ENCODE data around the gene BABAM1. TPM values are rescaled to one million over a fixed set of nuclear protein-coding genes. Genes with fewer than 3 reads are reported as not detected.
A peak's percentile ranks its signal among the peaks of the same experiment; 100 is the strongest.

Gene BABAM1
- total and polyA plus RNA-seq, 5 donors from 2014 or later = 82.3 to 140 (median 116) TPM

DNA sequence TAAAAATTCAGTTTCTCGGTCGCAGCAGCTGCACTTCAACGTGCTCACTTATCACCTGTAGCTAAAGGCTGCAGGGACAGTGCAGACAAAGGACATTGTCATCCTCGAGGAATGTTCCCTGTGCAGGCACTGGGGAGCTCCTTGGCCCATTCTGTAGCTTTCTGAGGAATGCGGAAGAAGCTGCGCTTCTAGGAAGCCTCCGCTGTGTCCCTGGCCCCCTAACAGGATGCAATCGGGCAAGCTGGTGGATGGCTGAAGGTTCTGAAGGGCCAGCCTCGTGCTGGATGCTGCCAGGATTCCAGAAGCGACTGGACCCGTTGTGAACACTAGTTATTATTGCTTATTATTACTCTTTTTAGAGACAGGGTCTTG, 59.3 kb downstream of the BABAM1 start:
- Histone ChIP-seq H3K27ac (ENCODE audit: insufficient read depth, low read length, poor library complexity, severe bottlenecking) (no peak overlapping the region), H3K27me3 (ENCODE audit: control insufficient read depth, insufficient read depth, low read length) (no peaks in the 10 kb centered on the region), H3K36me3 (ENCODE audit: control insufficient read depth, insufficient read depth, low read length) (no peaks in the 10 kb centered on the region), H3K4me1 (ENCODE audit: control insufficient read depth, insufficient read depth, low read length, poor library complexity, severe bottlenecking) (peaks cover 26% of the 10 kb centered on the region), H3K9me3 (ENCODE audit: control insufficient read depth in 2 of 2, low read length in 2 of 2) (no peaks in the 10 kb centered on the region), H3K4me3 (ENCODE audit: low read depth, low read length) (no peak overlapping the region)
- DNase-seq = no peak
- ATAC-seq (ENCODE audit: low read depth in 2 of 2) = no peak
- peaks cover 6% of the 10 kb centered on the region for H3K27me3 Mint-ChIP-seq
- H3K4me1 Mint-ChIP-seq = peaks cover 0 to 18% (median 5%) of the 10 kb centered on the region in 4 donors
- no peaks in the 10 kb centered on the region for H3K9me3 Mint-ChIP-seq
- peak overlapping the region; percentile 44 to 75 (median 70) for H3K4me3 Mint-ChIP-seq
- H3K27ac Mint-ChIP-seq = no peak overlapping the region
- peaks cover 5% of the 10 kb centered on the region for H3K36me3 Mint-ChIP-seq

DNA sequence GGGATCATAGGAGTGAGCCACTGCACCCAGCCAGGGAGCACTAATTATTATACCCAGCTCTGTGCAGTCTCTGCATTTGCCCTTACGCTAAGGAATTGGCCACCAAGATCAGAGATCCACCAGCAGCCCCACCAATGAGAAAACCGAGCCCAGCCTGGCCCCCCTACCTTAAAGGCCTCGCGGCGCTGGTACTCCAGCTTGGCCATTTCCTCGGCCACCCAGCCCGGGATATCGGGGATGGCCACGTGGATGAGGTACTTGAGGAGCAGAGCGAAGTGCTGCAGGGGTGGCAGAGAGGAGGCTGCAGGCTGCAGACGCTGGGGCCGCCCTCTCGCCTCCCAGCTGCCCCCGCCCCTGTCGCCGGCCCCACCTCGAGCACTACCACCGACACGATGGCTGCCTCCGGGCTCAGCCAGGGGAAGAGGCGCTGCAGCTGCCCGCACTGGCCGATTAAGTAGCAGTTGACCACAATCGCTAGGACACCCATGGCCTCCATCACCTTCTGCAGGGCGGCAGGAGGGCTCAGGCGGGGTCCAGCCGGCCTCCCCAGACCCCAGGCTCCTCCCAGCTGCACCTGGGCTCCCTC, 59.9 kb downstream of the BABAM1 start:
- peak overlapping the region; percentile 44 to 75 (median 70) for H3K4me3 Mint-ChIP-seq
- peaks cover 5% of the 10 kb centered on the region for H3K36me3 Mint-ChIP-seq
- DNase-seq (no peak), ATAC-seq (ENCODE audit: low read depth in 2 of 2) (no peak)
- Histone ChIP-seq H3K36me3 (ENCODE audit: control insufficient read depth, insufficient read depth, low read length) (no peaks in the 10 kb centered on the region), H3K4me1 (ENCODE audit: control insufficient read depth, insufficient read depth, low read length, poor library complexity, severe bottlenecking) (peaks cover 26% of the 10 kb centered on the region), H3K27ac (ENCODE audit: insufficient read depth, low read length, poor library complexity, severe bottlenecking) (no peak overlapping the region), H3K27me3 (ENCODE audit: control insufficient read depth, insufficient read depth, low read length) (no peaks in the 10 kb centered on the region), H3K9me3 (ENCODE audit: control insufficient read depth in 2 of 2, low read length in 2 of 2) (no peaks in the 10 kb centered on the region), H3K4me3 (ENCODE audit: low read depth, low read length) (no peak overlapping the region)
- no peaks in the 10 kb centered on the region for H3K9me3 Mint-ChIP-seq
- H3K27me3 Mint-ChIP-seq = peaks cover 6% of the 10 kb centered on the region
- H3K4me1 Mint-ChIP-seq = peaks cover 0 to 18% (median 5%) of the 10 kb centered on the region in 4 donors
- no peak overlapping the region for H3K27ac Mint-ChIP-seq

DNA sequence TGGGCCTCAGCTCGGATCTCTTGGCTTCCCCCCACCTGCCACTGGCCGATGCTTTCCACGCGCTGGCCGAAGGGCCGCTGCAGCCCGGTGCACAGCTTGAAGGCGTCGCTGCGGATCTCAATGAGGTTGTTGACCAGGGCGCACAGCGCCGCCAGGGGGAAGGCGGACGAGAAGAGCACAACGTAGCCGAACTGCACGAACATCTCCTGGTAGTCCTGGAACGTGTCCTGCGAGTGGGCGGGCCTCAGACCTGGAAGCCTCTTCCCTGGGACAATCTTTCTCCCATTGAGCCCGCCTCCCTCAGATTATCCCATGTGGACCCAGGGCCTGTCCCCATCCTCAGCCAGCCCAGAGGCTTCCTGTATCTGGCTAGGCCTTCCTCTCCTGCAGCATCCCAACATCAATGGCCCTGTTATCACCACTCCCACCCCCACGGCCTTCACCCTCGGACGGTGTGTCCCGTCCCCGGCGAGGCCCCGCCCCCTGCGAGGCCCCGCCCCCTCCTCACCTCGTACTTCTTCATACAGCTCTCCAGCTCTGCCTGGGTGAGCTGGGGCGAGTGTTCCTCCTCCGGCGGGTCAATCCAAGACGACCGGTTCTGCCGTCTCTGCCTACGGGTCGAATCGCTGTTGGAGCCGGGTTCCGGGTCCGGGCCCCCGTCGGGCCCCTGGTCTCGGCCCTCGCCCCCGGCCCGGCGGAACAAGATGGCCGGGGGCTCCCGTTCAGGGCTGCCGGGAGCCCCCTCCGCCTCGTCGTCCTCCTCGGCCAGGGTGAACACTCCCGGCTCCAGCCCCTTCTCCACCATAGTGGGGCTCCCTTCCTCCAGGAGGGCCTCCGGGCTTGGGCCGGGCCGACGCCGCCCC, 60.6 kb downstream of the BABAM1 start:
- Mint-ChIP-seq H3K4me3 (peak overlapping the region; percentile 35 to 88 (median 81)), H3K9me3 (no peaks in the 10 kb centered on the region), H3K4me1 (peaks cover 0 to 19% (median 5%) of the 10 kb centered on the region in 4 donors), H3K36me3 (no peaks in the 10 kb centered on the region), H3K27ac (peak overlapping the region in 2 of 3 donors; percentile 38 to 65), H3K27me3 (peaks cover 6% of the 10 kb centered on the region)
- peak; percentile 46 to 59 (median 55) for DNase-seq
- Histone ChIP-seq H3K4me3 (ENCODE audit: low read depth, low read length) (no peak overlapping the region), H3K4me1 (ENCODE audit: control insufficient read depth, insufficient read depth, low read length, poor library complexity, severe bottlenecking) (peaks cover 26% of the 10 kb centered on the region), H3K27ac (ENCODE audit: insufficient read depth, low read length, poor library complexity, severe bottlenecking) (peak overlapping the region; percentile 63), H3K27me3 (ENCODE audit: control insufficient read depth, insufficient read depth, low read length) (no peaks in the 10 kb centered on the region), H3K9me3 (ENCODE audit: control insufficient read depth in 2 of 2, low read length in 2 of 2) (no peaks in the 10 kb centered on the region), H3K36me3 (ENCODE audit: control insufficient read depth, insufficient read depth, low read length) (no peaks in the 10 kb centered on the region)
- peak; percentile 65 to 71 for ATAC-seq (ENCODE audit: low read depth in 2 of 2)

Other genes starting within 250 kb of the BABAM1 start
- 2.3 TPM for gene CPAMD8, start 240.6 kb upstream of the BABAM1 start, total RNA-seq
- gene CPAMD8, start 240.6 kb upstream of the BABAM1 start, polyA plus RNA-seq = under 1 TPM in 3 of 4 donors, not detected in 1; 0.03 to 0.65 (median 0.06) TPM
- 26.9 TPM for gene HAUS8, start 192.0 kb upstream of the BABAM1 start, total RNA-seq
- 10 to 100 TPM; 11.0 to 12.7 (median 11.1) TPM for gene HAUS8, start 192.0 kb upstream of the BABAM1 start, polyA plus RNA-seq
- gene MYO9B, start 191.7 kb upstream of the BABAM1 start, total RNA-seq = 252 TPM
- gene MYO9B, start 191.7 kb upstream of the BABAM1 start, polyA plus RNA-seq = 1 to 10 TPM; 3.4 to 6.7 (median 4.9) TPM
- 27.1 TPM for gene USE1, start 52.1 kb upstream of the BABAM1 start, total RNA-seq
- gene USE1, start 52.1 kb upstream of the BABAM1 start, polyA plus RNA-seq = 10 to 100 TPM; 43.9 to 53.7 (median 50.1) TPM
- 23.3 TPM for gene OCEL1, start 41.2 kb upstream of the BABAM1 start, total RNA-seq
- 10 to 100 TPM; 34.0 to 51.0 (median 47.1) TPM for gene OCEL1, start 41.2 kb upstream of the BABAM1 start, polyA plus RNA-seq
- gene NR2F6, start 21.5 kb upstream of the BABAM1 start, total RNA-seq = 0.52 TPM
- gene NR2F6, start 21.5 kb upstream of the BABAM1 start, polyA plus RNA-seq = 1 to 10 TPM in 2 of 4 donors, under 1 TPM in 2; 0.81 to 3.2 (median 1.5) TPM
- gene USHBP1, start 2.7 kb upstream of the BABAM1 start, total RNA-seq = not detected
- gene USHBP1, start 2.7 kb upstream of the BABAM1 start, polyA plus RNA-seq = not detected
- 1.8 TPM for gene ANKLE1, start 14.5 kb downstream of the BABAM1 start, total RNA-seq
- 1 to 10 TPM in 2 of 4 donors, under 1 TPM in 2; 0.15 to 1.0 (median 0.96) TPM for gene ANKLE1, start 14.5 kb downstream of the BABAM1 start, polyA plus RNA-seq
- 5.1 TPM for gene ABHD8, start 36.0 kb downstream of the BABAM1 start, total RNA-seq
- 1 to 10 TPM; 5.6 to 8.7 (median 6.4) TPM for gene ABHD8, start 36.0 kb downstream of the BABAM1 start, polyA plus RNA-seq
- 37.1 TPM for gene MRPL34, start 38.4 kb downstream of the BABAM1 start, total RNA-seq
- 100 to 1,000 TPM; 223 to 248 (median 236) TPM for gene MRPL34, start 38.4 kb downstream of the BABAM1 start, polyA plus RNA-seq
- gene DDA1, start 42.1 kb downstream of the BABAM1 start, total RNA-seq = 43.8 TPM
- gene DDA1, start 42.1 kb downstream of the BABAM1 start, polyA plus RNA-seq = 10 to 100 TPM; 26.7 to 38.6 (median 32.0) TPM
- gene ANO8, start 67.4 kb downstream of the BABAM1 start, total RNA-seq = 17.8 TPM
- gene ANO8, start 67.4 kb downstream of the BABAM1 start, polyA plus RNA-seq = under 1 TPM in 3 of 4 donors, not detected in 1; 0.06 to 0.11 (median 0.08) TPM
- gene GTPBP3, start 70.1 kb downstream of the BABAM1 start, total RNA-seq = 26.1 TPM
- 1 to 10 TPM; 5.2 to 9.4 (median 8.7) TPM for gene GTPBP3, start 70.1 kb downstream of the BABAM1 start, polyA plus RNA-seq
- gene PLVAP, start 109.9 kb downstream of the BABAM1 start, total RNA-seq = not detected
- not detected for gene PLVAP, start 109.9 kb downstream of the BABAM1 start, polyA plus RNA-seq
- gene CCDC194, start 126.8 kb downstream of the BABAM1 start, total RNA-seq = 1.3 TPM
- not detected for gene CCDC194, start 126.8 kb downstream of the BABAM1 start, polyA plus RNA-seq
- 45.6 TPM for gene BST2, start 138.2 kb downstream of the BABAM1 start, total RNA-seq
- gene BST2, start 138.2 kb downstream of the BABAM1 start, polyA plus RNA-seq = 100 to 1,000 TPM; 155 to 175 (median 158) TPM
- gene MVB12A, start 152.6 kb downstream of the BABAM1 start, total RNA-seq = 26.7 TPM
- gene MVB12A, start 152.6 kb downstream of the BABAM1 start, polyA plus RNA-seq = 10 to 100 TPM; 30.1 to 48.6 (median 38.4) TPM
- not detected for gene TMEM221, start 181.2 kb downstream of the BABAM1 start, total RNA-seq
- gene TMEM221, start 181.2 kb downstream of the BABAM1 start, polyA plus RNA-seq = under 1 TPM in 1 of 4 donors, not detected in 3; 0.16 TPM
- not detected for gene NXNL1, start 193.5 kb downstream of the BABAM1 start, total RNA-seq
- gene NXNL1, start 193.5 kb downstream of the BABAM1 start, polyA plus RNA-seq = not detected
- gene SLC27A1, start 203.1 kb downstream of the BABAM1 start, total RNA-seq = 4.6 TPM
- 1 to 10 TPM; 3.9 to 5.2 (median 4.1) TPM for gene SLC27A1, start 203.1 kb downstream of the BABAM1 start, polyA plus RNA-seq
- gene PGLS, start 244.2 kb downstream of the BABAM1 start, total RNA-seq = 49.9 TPM
- 10 to 100 TPM; 60.5 to 76.0 (median 63.8) TPM for gene PGLS, start 244.2 kb downstream of the BABAM1 start, polyA plus RNA-seq

All from CD4-positive, CD25-positive, alpha-beta regulatory T cell (primary cell).